GM18517 (cell line): ENCODE results near the gene TEX44.
"Not testable (repeated sequence)": the region's sequence is repeated elsewhere in the genome, so short reads cannot be mapped to it uniquely, and the experiment has no call there.

ENCODE experiments used
- ATAC-seq: cut with Tn5 transposase; IDR thresholded peaks from one replicate; pipeline ENCODE4 v1.9.1; 2021; ENCODE audit warnings: mild to moderate bottlenecking, moderate library complexity; ENCODE audit not compliant: unreplicated experiment

Gene TEX44

GRCh38 chr2:231592636-231593145, at the start of gene TEX44:
TEX44 (plus strand) TSS chr2:231592864; CDS start chr2:231592952, 88 bp downstream.
- ATAC-seq = no peak

DNA sequence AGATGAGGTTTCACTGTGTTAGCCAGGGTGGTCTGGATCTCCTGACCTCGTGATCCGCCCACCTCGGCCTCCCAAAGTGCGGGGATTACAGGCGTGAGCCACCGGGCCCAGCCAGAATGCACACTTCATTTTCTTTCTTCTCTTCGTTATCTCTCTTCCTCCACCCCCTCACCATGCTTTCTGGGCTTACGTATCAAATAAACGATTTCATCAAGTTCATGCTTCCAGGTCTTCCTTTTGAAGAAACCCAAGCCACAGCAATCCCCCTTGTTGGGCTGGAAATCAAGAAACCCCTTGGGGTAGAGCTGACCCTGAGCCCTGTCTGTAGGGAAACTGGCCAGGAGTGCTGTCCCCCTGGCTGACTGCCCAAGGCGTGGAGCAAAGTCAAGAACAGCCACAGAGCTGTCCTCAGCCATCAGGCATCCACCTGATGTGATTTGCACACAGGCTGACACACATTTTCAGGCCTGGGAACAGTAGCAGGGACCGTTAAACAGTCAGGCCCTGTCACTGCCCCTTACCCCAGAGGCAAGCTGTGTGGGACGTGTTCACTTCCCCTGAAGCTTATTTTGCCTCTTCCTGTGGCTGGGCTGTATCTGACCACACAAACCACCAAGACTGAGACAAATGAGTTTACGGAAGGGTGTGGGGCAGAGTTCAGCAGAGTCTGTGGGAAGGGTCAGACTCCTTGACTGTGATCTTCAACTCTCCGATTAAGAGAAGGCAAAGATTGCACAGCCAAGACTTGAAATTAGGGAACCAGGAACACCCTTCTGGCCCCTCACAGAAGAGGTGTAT, 47.4 kb upstream of the TEX44 start:
- ATAC-seq = peak; percentile 98

GRCh38 chr2:231546014-231546715, 46.5 kb upstream of the TEX44 start:
- no peak for ATAC-seq

GRCh38 chr2:231547315-231548110, 45.2 kb upstream of the TEX44 start:
- no peak for ATAC-seq

DNA sequence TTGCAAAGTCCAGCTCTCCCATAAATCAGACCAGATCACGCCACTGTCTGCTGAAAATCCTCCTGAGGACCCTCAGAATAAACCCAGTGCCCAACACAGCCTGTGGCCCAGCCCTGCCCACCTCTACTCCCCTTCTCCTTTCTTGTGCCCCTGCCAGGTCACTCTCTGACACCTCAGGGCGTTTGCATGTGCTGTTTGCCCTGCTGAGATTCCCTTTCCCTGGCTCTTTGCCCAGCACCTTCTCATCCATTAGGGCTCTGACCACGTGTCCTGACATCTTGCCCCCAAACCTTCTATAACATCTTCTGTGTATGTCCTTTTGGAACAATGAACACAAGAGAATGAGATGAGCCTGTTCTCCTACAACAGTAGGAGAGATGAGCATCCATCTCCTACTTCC, 43.9 kb upstream of the TEX44 start:
- no peak for ATAC-seq

GRCh38 chr2:231549446-231550239, 43.0 kb upstream of the TEX44 start:
- ATAC-seq = no peak

DNA sequence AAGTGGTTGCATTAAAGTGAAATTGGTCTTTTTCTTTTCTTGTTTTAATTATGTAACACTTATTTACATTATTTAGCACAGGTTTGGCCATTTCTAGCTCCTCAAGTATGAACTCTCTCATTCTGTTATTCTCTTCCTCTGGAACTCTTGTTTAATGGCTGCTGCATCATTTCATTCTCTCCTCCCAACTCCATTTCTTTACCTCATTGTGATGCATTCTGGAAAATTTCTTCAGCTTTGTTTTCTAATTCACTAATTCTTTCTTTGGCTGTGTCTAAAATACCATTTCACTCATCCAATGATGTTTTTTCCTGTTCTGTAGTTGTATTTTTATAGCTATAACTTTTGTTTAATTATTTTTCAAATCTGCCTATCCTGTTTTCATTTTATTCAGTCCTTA, 39.9 kb upstream of the TEX44 start:
- no peak for ATAC-seq

GRCh38 chr2:231554327-231554726, 38.3 kb upstream of the TEX44 start:
- no peak for ATAC-seq

GRCh38 chr2:231554748-231555545, 37.7 kb upstream of the TEX44 start:
- ATAC-seq = no peak

GRCh38 chr2:231556496-231556895, 36.2 kb upstream of the TEX44 start:
- ATAC-seq = not testable (repeated sequence)

DNA sequence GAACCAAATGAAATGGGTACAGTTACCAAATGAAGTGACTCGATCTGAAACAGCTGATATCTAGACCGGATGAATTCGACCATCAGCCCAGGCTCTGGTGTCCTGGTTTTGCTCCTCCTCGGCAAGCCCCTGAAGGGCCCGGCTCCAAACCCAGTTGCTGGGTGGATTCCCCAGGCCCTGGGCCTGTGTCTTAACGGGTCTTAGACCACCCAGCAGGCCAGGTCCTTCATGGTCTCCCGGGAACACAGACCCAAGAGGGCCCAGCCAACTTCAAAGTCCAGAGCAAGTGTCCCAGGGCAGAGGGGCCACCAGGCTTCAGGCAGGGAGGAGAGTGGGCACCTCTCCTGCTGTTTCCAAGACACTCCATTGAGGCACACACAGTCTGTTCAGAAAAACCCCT, 35.7 kb upstream of the TEX44 start:
- no peak for ATAC-seq

DNA sequence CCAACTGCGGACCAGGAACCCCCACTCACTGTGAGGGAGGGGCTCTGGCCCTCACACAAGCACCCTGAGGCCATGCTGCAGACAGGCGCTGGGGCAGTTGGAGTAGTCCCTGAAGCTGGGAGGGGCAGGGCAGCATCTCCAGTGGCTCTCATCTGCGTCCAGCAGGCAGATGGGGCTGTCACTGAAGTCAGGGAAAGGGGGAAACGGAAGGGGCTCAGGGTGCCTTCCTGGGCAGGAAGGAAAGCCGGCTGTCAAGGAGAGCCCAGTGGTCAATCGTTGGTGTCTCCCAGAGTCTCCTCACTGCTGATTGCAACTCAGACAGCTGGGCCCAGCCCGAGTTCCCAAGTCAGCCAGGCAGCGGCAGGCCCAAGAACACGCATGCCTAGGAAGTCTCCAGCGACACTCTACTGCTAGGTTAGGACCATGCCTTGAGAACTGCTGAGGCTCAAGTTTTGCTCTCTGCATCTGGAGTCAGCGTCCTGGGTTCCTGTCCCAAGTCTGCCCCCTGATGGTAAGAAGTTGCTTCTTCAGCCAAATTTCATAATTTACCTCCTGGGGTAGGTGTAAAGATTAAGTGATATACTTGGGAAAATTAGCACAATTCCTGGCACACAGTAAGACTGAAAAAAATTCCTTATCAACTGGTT, 35.0 kb upstream of the TEX44 start:
- ATAC-seq = no peak

DNA sequence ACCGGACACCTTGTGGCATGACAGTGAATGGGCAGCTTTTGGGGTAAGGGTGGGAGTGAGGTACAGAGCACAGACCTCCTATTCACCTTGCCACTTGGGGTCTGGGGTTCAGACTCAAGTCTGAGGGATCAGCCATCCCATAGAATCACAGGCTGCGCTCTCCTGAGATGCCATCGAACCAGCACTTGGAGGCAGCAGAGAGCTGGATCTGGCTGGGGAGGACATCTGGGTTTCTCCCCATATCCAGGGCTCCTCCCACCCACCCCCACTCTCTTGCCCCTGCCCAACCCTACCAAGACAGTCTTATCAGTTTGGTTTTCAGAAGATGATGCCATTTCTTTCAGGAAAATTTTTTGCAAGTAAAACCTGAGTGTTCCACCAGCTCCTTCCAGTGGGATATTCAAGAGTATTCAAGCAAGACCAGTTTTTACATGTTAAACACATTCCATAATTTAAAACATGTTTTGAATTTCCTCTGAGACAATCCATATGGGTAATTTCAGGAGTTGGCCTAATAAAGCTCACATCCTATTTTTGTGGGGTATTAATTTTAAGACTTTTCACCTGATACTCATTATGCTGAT, 29.2 kb upstream of the TEX44 start:
- no peak for ATAC-seq

- no peak for ATAC-seq
Measured at GRCh38 chr2:231565887-231566594, 26.6 kb upstream of the TEX44 start.

DNA sequence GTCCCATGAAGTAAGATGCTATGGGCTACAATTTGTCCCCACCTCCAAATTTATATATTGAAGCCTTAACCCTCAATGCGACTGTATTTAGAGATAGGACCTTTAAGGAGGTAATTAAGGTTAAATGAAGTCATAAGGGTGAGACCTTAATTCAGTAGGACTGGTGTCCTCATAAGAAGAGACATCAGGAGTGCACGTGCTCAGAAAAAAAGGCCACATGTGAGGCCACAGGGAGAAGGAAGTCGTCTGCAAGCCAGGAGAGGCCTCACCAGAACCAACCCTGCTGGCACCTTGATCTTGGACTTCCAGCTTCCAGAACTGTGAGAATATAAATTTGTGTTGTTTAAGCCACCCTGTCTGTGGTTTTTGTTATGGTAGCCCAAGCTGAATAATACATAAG, 25.5 kb upstream of the TEX44 start:
- ATAC-seq = no peak

- no peak for ATAC-seq
Measured at GRCh38 chr2:231568098-231568784, 24.4 kb upstream of the TEX44 start.

GRCh38 chr2:231568785-231569435, 23.8 kb upstream of the TEX44 start:
- ATAC-seq = no peak
